Glomerular visceral epithelial cell (primary cell): ENCODE data around the gene MYOM1.

Experiments
- DNase-seq: peaks from one replicate; pipeline ENCODE4 v3.0.0-alpha.2; 2016; ENCODE audit errors: extremely low spot score

The MYOM1 gene

GRCh38 chr18:3118195-3119010, 101.4 kb downstream of the MYOM1 start:
- DNase-seq: no peak

GRCh38 chr18:3117493-3118192, 102.1 kb downstream of the MYOM1 start:
- DNase-seq: no peak

- no peak for DNase-seq
Measured at GRCh38 chr18:3115447-3116030, 104.2 kb downstream of the MYOM1 start.

GRCh38 chr18:3114451-3114850, 105.3 kb downstream of the MYOM1 start:
- no peak for DNase-seq

GRCh38 chr18:3114026-3114425, 105.7 kb downstream of the MYOM1 start:
- no peak for DNase-seq

GRCh38 chr18:3111523-3112240, 108.1 kb downstream of the MYOM1 start:
- DNase-seq: no peak

GRCh38 chr18:3110034-3110752, 109.6 kb downstream of the MYOM1 start:
- DNase-seq: no peak

- no peak for DNase-seq
Measured at GRCh38 chr18:3107740-3108151, 112.0 kb downstream of the MYOM1 start.

- DNase-seq: no peak
Measured at GRCh38 chr18:3104190-3105054, 115.3 kb downstream of the MYOM1 start.

- DNase-seq: no peak
Measured at GRCh38 chr18:3103576-3103975, 116.2 kb downstream of the MYOM1 start.

GRCh38 chr18:3102983-3103382, 116.8 kb downstream of the MYOM1 start:
- no peak for DNase-seq

GRCh38 chr18:3100498-3101132, 119.2 kb downstream of the MYOM1 start:
- DNase-seq: no peak

GRCh38 chr18:3099327-3099726, 120.4 kb downstream of the MYOM1 start:
- DNase-seq: no peak

GRCh38 chr18:3097082-3097481, 122.7 kb downstream of the MYOM1 start:
- DNase-seq: no peak

GRCh38 chr18:3095921-3096320, 123.8 kb downstream of the MYOM1 start:
- DNase-seq: no peak

- no peak for DNase-seq
Measured at GRCh38 chr18:3094338-3094684, 125.5 kb downstream of the MYOM1 start.

- DNase-seq: no peak
Measured at GRCh38 chr18:3093624-3094337, 126.0 kb downstream of the MYOM1 start.

- no peak for DNase-seq
Measured at GRCh38 chr18:3092727-3093126, 127.0 kb downstream of the MYOM1 start.

- DNase-seq: no peak
Measured at GRCh38 chr18:3089579-3089978, 130.2 kb downstream of the MYOM1 start.

- no peak for DNase-seq
Measured at GRCh38 chr18:3088449-3088848, 131.3 kb downstream of the MYOM1 start.
